Activated naive CD4-positive, alpha-beta T cell treated with anti-CD3 and anti-CD28 coated beads, Interleukin-2, amount 50 U/mL, for 24 hours (primary cell): ENCODE measurements around the gene RBPJ.

ENCODE experiments used
- H3K27ac Mint-ChIP-seq: one replicate; pipeline ENCODE4 v1.8.0; 2021; ENCODE audit warnings: mild to moderate bottlenecking, mixed read lengths
- H3K27me3 Mint-ChIP-seq: one replicate; pipeline ENCODE4 v1.8.0; 2021; ENCODE audit warnings: mixed read lengths
- H3K36me3 Mint-ChIP-seq: one replicate; pipeline ENCODE4 v1.8.0; 2021; ENCODE audit warnings: mixed read lengths
- H3K4me1 Mint-ChIP-seq: one replicate; pipeline ENCODE4 v1.8.0; 2021; ENCODE audit warnings: mixed read lengths
- H3K4me3 Mint-ChIP-seq: one replicate; pipeline ENCODE4 v1.8.0; 2021; ENCODE audit warnings: mild to moderate bottlenecking, mixed read lengths
- H3K9me3 Mint-ChIP-seq: one replicate; pipeline ENCODE4 v1.8.0; 2021; ENCODE audit warnings: mixed read lengths

The RBPJ gene

DNA sequence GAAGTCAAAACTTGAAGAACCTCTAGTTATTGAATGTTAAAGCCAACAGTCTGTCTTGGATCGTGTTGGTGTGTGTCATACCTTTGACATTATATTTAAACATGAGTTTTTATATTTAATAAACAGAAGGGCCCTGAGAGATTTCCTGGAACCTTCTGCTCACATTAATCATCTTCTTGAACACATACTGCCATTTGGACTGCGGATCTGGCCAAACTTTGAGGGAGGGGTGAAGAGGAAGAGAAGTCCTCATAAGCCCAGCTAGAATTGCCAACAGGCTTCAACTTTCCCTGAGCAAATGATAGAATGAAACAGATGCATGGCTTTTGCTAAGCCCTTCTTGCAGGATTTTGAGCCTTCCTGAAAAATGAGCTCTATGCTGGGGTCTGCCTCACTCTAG is 142.1 kb downstream of the RBPJ start:
- H3K27ac Mint-ChIP-seq, result no peak overlapping the region
- no peak overlapping the region for H3K4me3 Mint-ChIP-seq
- peaks cover 2% of the 10 kb centered on the region for H3K27me3 Mint-ChIP-seq
- peaks cover 14% of the 10 kb centered on the region for H3K4me1 Mint-ChIP-seq
- H3K9me3 Mint-ChIP-seq, result no peaks in the 10 kb centered on the region
- H3K36me3 Mint-ChIP-seq, result no peaks in the 10 kb centered on the region

DNA sequence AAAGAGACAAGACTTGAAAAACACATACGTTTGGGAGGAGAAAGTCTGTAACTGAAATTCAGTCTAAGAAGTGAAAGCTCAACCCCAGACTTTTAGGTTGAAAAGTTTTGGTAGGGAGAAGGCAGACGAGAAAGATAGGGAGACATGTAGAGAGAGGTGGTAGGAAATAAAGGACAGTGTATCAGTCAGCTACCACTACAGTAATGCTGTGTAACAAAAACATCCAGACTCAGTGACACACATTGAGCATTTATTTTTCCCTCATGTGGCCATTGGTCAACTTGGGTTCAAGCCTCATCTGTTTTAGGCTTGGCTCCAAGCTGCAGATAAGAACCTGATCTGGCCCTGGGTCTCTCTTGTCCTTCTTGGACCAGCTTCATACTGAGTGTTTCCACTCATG is 142.6 kb downstream of the RBPJ start:
- no peaks in the 10 kb centered on the region for H3K9me3 Mint-ChIP-seq
- H3K36me3 Mint-ChIP-seq, result no peaks in the 10 kb centered on the region
- H3K4me1 Mint-ChIP-seq, result peaks cover 9% of the 10 kb centered on the region
- H3K4me3 Mint-ChIP-seq, result no peak overlapping the region
- H3K27me3 Mint-ChIP-seq, result peaks cover 2% of the 10 kb centered on the region
- no peak overlapping the region for H3K27ac Mint-ChIP-seq

DNA sequence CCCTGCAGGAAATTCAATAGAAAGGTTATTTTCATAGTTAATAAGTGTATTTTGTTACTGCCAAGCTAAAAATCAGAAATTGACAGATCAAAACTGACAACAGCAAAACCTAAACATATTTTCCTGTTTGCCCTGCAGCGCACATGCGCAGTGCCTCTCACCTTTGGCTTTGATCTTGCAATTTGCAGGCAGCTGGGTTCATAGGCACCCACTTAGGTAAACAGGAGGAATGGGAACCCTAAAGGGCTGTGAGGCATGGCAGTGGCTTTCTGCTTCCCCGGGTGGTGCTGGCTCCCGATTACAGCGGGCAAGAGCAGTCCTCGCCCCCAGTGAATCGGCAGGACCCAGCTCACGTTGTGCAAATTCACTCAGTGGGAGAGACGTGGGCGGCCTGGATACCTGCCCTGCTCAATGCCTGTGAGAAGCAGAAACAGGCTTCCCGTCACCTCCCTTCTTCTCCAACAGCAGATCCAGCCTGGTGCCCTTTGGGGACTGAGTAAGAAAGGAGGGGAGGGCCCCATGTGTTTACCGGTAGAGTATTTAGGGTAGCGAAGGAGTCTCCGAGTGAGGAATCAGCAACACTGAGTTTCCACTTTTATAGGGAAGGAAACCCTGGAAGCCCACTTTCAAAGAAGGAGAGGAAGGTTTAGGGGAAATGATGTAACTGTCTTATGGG is 143.7 kb downstream of the RBPJ start:
- no peaks in the 10 kb centered on the region for H3K9me3 Mint-ChIP-seq
- H3K4me1 Mint-ChIP-seq, result no peaks in the 10 kb centered on the region
- no peak overlapping the region for H3K4me3 Mint-ChIP-seq
- no peaks in the 10 kb centered on the region for H3K36me3 Mint-ChIP-seq
- no peak overlapping the region for H3K27ac Mint-ChIP-seq
- peaks cover 2% of the 10 kb centered on the region for H3K27me3 Mint-ChIP-seq

DNA sequence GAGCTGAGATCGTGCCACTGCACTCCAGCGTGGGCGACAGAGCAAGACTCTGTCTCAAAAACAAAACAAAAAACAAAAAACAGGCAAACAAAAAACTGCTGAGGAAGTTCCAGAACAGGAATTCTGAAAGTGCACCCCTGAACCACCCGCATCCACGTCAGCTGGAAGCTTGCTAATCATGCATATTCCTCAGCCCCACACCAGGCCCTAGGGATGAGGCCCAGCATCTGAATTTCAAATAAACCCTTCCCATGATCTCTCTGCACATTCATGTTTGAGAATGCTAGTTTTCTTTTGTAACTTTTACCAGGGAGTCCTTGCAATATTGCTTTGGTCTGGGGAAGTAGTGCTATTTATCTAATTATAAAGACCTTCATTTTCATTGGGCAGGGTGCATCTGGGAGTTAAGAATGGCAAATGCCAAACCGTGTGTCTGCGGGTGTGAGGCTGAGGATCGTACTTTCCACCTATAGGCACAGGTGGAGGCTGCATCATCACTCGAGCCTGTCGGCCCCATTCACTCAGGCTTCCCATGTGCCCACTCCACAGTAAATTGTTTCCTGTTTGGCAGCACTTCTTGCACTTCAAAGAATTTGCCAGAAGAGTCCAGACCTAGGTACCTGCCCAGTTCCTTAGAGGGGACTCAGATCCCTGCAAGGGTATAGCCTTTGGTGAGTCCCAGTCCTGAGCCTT is 145.9 kb downstream of the RBPJ start:
- H3K9me3 Mint-ChIP-seq, result no peaks in the 10 kb centered on the region
- no peak overlapping the region for H3K4me3 Mint-ChIP-seq
- H3K27me3 Mint-ChIP-seq, result peaks cover 2% of the 10 kb centered on the region
- no peaks in the 10 kb centered on the region for H3K4me1 Mint-ChIP-seq
- H3K27ac Mint-ChIP-seq, result no peak overlapping the region
- no peaks in the 10 kb centered on the region for H3K36me3 Mint-ChIP-seq

DNA sequence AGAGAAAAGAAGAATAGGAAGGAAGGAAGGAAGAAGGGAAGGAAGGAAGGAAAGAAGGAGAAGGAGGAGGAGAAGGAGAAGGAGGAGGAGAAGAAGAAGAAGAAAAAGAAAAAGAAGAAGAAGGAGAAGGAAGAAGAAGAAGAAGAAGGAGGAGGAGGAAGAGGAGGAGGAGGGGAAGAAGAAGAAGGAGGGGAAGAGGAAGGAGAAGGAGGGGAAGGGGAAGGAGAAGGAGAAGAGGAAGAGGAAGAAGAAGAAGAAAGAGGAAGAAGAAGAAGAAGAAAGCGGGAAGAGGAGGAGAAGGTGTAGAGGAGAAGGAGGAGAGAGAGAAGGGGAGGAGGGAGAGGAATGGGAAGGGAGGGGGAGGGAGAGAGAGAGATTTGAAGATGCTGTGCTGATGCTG is 146.9 kb downstream of the RBPJ start:
- Mint-ChIP-seq H3K9me3 (no peaks in the 10 kb centered on the region), H3K27ac (no peak overlapping the region), H3K4me1 (no peaks in the 10 kb centered on the region), H3K27me3 (peaks cover 2% of the 10 kb centered on the region), H3K4me3 (no peak overlapping the region), H3K36me3 (no peaks in the 10 kb centered on the region)

GRCh38 chr4:26468283-26468949 is 147.6 kb downstream of the RBPJ start:
- Mint-ChIP-seq H3K9me3 (no peaks in the 10 kb centered on the region), H3K36me3 (no peaks in the 10 kb centered on the region), H3K4me1 (no peaks in the 10 kb centered on the region), H3K4me3 (no peak overlapping the region), H3K27me3 (peaks cover 2% of the 10 kb centered on the region), H3K27ac (no peak overlapping the region)

- Mint-ChIP-seq H3K27me3 (peaks cover 2% of the 10 kb centered on the region), H3K9me3 (no peaks in the 10 kb centered on the region), H3K4me3 (no peak overlapping the region), H3K4me1 (no peaks in the 10 kb centered on the region), H3K27ac (no peak overlapping the region), H3K36me3 (no peaks in the 10 kb centered on the region)
Measured at GRCh38 chr4:26468977-26469376, 148.2 kb downstream of the RBPJ start.

- Mint-ChIP-seq H3K4me3 (no peak overlapping the region), H3K4me1 (no peaks in the 10 kb centered on the region), H3K9me3 (no peaks in the 10 kb centered on the region), H3K36me3 (no peaks in the 10 kb centered on the region), H3K27me3 (no peaks in the 10 kb centered on the region), H3K27ac (no peak overlapping the region)
Measured at GRCh38 chr4:26471890-26472289, 151.1 kb downstream of the RBPJ start.

GRCh38 chr4:26473893-26474292 is 153.1 kb downstream of the RBPJ start:
- Mint-ChIP-seq H3K27ac (no peak overlapping the region), H3K4me3 (no peak overlapping the region), H3K4me1 (no peaks in the 10 kb centered on the region), H3K36me3 (no peaks in the 10 kb centered on the region), H3K9me3 (no peaks in the 10 kb centered on the region), H3K27me3 (no peaks in the 10 kb centered on the region)

DNA sequence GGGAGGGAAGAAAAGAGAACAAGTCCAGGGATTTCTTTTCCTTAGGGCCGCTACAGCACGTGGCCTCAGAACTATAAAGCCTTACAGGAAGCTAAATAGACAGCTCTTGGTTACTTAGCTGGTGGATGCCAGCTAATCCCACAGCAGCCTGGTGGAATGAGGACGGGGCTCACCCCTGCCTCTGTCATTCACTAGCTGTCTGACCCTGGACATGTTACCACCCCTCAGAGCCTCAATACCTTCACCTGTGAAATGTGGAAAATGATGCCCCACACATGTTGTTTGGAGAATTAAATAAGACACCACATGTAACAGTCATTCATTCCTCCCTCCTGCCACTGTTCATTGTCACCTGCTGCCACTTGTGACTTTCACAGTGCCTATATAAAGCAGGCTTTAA is 153.7 kb downstream of the RBPJ start:
- H3K4me3 Mint-ChIP-seq, result no peak overlapping the region
- H3K9me3 Mint-ChIP-seq, result no peaks in the 10 kb centered on the region
- H3K27me3 Mint-ChIP-seq, result no peaks in the 10 kb centered on the region
- H3K36me3 Mint-ChIP-seq, result no peaks in the 10 kb centered on the region
- no peak overlapping the region for H3K27ac Mint-ChIP-seq
- H3K4me1 Mint-ChIP-seq, result no peaks in the 10 kb centered on the region

GRCh38 chr4:26475716-26476115 is 154.9 kb downstream of the RBPJ start:
- H3K4me1 Mint-ChIP-seq, result no peaks in the 10 kb centered on the region
- H3K27me3 Mint-ChIP-seq, result no peaks in the 10 kb centered on the region

GRCh38 chr4:26476545-26476944 is 155.7 kb downstream of the RBPJ start:
- H3K9me3 Mint-ChIP-seq, result no peaks in the 10 kb centered on the region
- H3K27ac Mint-ChIP-seq, result no peak overlapping the region
- no peak overlapping the region for H3K4me3 Mint-ChIP-seq
- no peaks in the 10 kb centered on the region for H3K27me3 Mint-ChIP-seq
- no peaks in the 10 kb centered on the region for H3K36me3 Mint-ChIP-seq
- H3K4me1 Mint-ChIP-seq, result no peaks in the 10 kb centered on the region

More at GRCh38 chr4:26475716-26476115, 154.9 kb downstream of the RBPJ start:
- Mint-ChIP-seq H3K4me3 (no peak overlapping the region), H3K9me3 (no peaks in the 10 kb centered on the region), H3K36me3 (no peaks in the 10 kb centered on the region), H3K27ac (no peak overlapping the region)

DNA sequence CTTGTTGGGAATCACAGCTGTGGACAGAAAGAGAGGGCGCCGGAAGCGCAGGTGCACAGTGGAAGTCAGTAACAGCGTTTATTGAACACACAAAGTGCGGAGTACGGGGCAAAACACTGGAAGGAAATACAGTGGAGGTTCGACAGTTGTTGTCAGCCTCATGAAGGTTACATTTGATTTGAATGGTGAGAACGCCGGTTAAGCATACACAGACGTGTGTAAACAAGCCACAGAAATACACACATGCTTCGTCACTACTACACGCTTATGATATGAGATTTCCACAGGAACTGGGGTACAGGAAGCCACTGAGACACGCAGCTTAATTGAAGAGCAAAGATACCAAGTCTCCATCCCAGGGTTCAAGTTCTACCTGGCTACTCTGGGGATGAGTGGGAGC is 157.5 kb downstream of the RBPJ start:
- no peaks in the 10 kb centered on the region for H3K27me3 Mint-ChIP-seq
- no peaks in the 10 kb centered on the region for H3K36me3 Mint-ChIP-seq
- H3K4me1 Mint-ChIP-seq, result no peaks in the 10 kb centered on the region
- no peak overlapping the region for H3K27ac Mint-ChIP-seq
- H3K4me3 Mint-ChIP-seq, result no peak overlapping the region
- H3K9me3 Mint-ChIP-seq, result no peaks in the 10 kb centered on the region

DNA sequence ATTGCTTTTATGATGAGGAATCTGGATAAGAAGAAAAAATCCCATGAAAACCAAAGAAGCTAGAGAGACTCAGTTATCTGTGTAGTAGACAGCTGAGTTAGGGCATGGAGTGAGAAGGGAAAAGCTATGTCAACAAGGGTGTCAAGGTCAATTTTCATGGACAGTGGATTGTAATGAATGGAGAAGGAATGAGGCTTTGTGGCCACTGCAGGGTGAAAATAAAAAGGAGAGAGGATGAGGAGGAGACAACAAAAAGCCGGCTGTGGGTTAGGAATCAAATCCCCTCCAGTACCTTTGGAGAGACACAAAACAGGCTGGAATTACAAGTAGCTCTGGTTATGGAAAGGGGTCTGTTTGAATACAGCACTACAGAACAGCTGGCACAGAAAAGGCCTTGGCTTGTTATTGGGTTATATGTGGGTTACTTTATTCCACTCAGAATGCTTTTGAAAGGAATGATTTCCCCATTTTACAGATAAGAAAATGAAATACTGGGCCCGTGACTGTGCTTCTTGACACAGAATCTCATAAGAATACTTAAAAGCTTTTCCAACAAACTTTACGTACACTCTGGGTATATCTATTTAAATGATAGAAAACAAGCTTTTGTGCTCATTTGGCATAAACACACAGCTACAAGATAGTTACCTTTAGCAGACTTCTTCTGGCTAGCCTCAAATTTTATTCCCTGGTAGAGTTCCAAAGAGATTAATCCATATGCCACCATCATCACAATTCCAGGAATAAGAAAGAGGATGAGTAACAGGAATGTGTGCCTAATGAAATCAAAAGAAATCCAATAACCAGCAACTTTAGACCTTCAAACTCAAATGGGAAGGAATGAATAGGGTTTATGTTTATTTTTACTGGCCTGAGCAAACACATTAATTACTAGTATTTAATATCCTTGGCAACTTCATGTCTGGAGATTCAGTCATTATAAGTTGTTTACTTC is 162.0 kb downstream of the RBPJ start:
- H3K36me3 Mint-ChIP-seq, result no peaks in the 10 kb centered on the region
- no peaks in the 10 kb centered on the region for H3K27me3 Mint-ChIP-seq
- H3K4me1 Mint-ChIP-seq, result no peaks in the 10 kb centered on the region
- no peak overlapping the region for H3K4me3 Mint-ChIP-seq
- H3K27ac Mint-ChIP-seq, result no peak overlapping the region
- H3K9me3 Mint-ChIP-seq, result no peaks in the 10 kb centered on the region

DNA sequence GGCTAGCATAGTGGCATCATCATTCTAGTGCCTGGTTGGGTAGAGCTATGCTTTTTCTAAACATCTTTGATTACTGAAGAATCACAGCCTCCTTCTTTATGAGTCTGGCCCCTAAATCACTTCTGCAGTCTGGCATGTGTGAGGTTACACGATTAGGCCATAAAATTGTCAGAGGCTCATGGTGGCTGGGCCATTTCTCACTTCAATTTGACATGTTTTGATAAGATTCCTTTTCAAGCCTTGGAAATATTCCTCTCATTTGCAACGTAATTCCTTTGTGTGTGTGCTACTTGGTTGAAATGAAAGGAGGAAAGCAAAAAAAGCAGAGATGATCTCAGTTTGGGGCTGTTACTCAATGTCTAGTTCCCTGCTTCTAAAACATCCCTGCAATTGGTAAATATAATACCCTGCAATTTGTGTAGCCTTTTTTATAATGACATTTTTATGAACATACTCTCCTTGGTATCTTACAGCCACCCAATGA is 163.3 kb downstream of the RBPJ start:
- H3K36me3 Mint-ChIP-seq, result no peaks in the 10 kb centered on the region
- no peak overlapping the region for H3K27ac Mint-ChIP-seq
- no peaks in the 10 kb centered on the region for H3K9me3 Mint-ChIP-seq
- H3K4me1 Mint-ChIP-seq, result no peaks in the 10 kb centered on the region
- H3K4me3 Mint-ChIP-seq, result no peak overlapping the region
- no peaks in the 10 kb centered on the region for H3K27me3 Mint-ChIP-seq
